ENCODE results near the gene CBX3. TPM values are rescaled to one million over a fixed set of nuclear protein-coding genes. Genes with fewer than 3 reads are reported as not detected.

Gene CBX3
- total RNA-seq, 2 experiments from 2014 or later, result 313 to 320 TPM

GRCh38 chr7:26178272-26178960 lies 23.1 kb upstream of the CBX3 start:
- Mint-ChIP-seq H3K4me1 (ENCODE audit: low read depth) (peaks cover 27% of the 10 kb centered on the region), H3K27me3 (no peaks in the 10 kb centered on the region), H3K36me3 (ENCODE audit: low read depth) (peaks cover 35% of the 10 kb centered on the region), H3K9me3 (no peaks in the 10 kb centered on the region), H3K4me3 (no peak overlapping the region), H3K27ac (no peak overlapping the region)
- POLR2A ChIA-PET, result interaction anchor here (0.5 to 19.9 kb wide), 3 partner anchors 10 to 22 kb away, joined by 3 to 588 read pairs (median 25); partner anchors contain the start of genes CBX3 and HNRNPA2B1
- CTCF ChIA-PET, result interaction anchor here (5.1 kb wide), 1 partner anchor 88 kb away, joined by 35 read pairs; no protein-coding TSS in a partner anchor
- no peak for ATAC-seq
- DNase-seq, result no peak
- intact Hi-C loops (cut with micrococcal nuclease), result no loop called here
- TF ChIP-seq CTCF (IDR thresholded peaks at IDR 0.05), result no peak

DNA sequence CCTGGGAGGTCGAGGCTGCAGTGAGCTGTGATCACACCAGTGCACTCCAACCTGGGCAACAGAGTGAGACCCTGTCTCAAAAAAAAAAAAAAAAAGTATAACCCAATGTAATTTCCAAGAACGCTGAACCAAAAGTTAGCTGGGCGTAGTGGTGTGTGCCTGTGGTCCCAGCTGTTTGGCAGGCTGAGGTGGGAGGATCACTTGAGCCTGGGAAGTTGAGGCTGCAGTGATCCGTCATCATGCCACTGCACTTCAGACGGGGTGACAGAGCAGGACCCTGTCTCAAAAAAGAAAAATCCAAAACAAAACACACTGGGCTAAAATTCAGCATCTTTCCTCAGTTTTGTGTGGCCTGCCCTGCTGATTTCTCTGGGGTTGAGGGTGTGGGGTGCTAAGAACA lies 22.1 kb upstream of the CBX3 start:
- intact Hi-C loops (cut with micrococcal nuclease), result no loop called here
- no peak for DNase-seq
- no peaks in the 10 kb centered on the region for H3K9me3 Mint-ChIP-seq
- H3K27me3 Mint-ChIP-seq, result no peaks in the 10 kb centered on the region
- H3K36me3 Mint-ChIP-seq (ENCODE audit: low read depth), result peaks cover 45% of the 10 kb centered on the region
- no peak overlapping the region for H3K4me3 Mint-ChIP-seq
- no peak overlapping the region for H3K27ac Mint-ChIP-seq
- ChIA-PET POLR2A (interaction anchor here (1.1 to 19.9 kb wide), 6 partner anchors 9 to 37 kb away, joined by 4 to 588 read pairs (median 8); partner anchors contain the start of genes CBX3 and HNRNPA2B1), CTCF (interaction anchor here (1.0 to 5.1 kb wide), 4 partner anchors 8 to 105 kb away, joined by 3 to 35 read pairs (median 4); no protein-coding TSS in a partner anchor)
- TF ChIP-seq CTCF (IDR thresholded peaks at IDR 0.05), result no peak
- ATAC-seq, result no peak
- peaks cover 28% of the 10 kb centered on the region for H3K4me1 Mint-ChIP-seq (ENCODE audit: low read depth)

- H3K9me3 Mint-ChIP-seq, result no peaks in the 10 kb centered on the region
- ChIA-PET CTCF (interaction anchor here (0.8 to 5.1 kb wide), 6 partner anchors 9 to 105 kb away, joined by 3 to 35 read pairs (median 4); no protein-coding TSS in a partner anchor), POLR2A (interaction anchor here (0.7 to 19.9 kb wide), 8 partner anchors 9 to 76 kb away, joined by 4 to 588 read pairs (median 8); partner anchors contain the start of genes CBX3 and HNRNPA2B1)
- DNase-seq (no peak), ATAC-seq (no peak)
- H3K4me1 Mint-ChIP-seq (ENCODE audit: low read depth), result peaks cover 34% of the 10 kb centered on the region
- intact Hi-C loops (cut with micrococcal nuclease), result loop anchor here (10.0 kb wide), 1 partner anchor 285 kb away; no protein-coding TSS in a partner anchor
- H3K4me3 Mint-ChIP-seq, result no peak overlapping the region
- no peak for TF ChIP-seq CTCF (IDR thresholded peaks at IDR 0.05)
- H3K36me3 Mint-ChIP-seq (ENCODE audit: low read depth), result peaks cover 51% of the 10 kb centered on the region
- H3K27ac Mint-ChIP-seq, result peak overlapping the region; percentile 72
- no peaks in the 10 kb centered on the region for H3K27me3 Mint-ChIP-seq
These were observed 21.6 kb upstream of the CBX3 start for GRCh38 chr7:26179826-26180497.

- Mint-ChIP-seq H3K36me3 (ENCODE audit: low read depth) (peaks cover 59% of the 10 kb centered on the region), H3K9me3 (no peaks in the 10 kb centered on the region), H3K27me3 (no peaks in the 10 kb centered on the region), H3K4me1 (ENCODE audit: low read depth) (peaks cover 42% of the 10 kb centered on the region), H3K4me3 (no peak overlapping the region), H3K27ac (peak overlapping the region; percentile 73)
- ATAC-seq (no peak), DNase-seq (no peak)
- intact Hi-C loops (cut with micrococcal nuclease), result loop anchor here (10.0 kb wide), 1 partner anchor 286 kb away; no protein-coding TSS in a partner anchor
- no peak for TF ChIP-seq CTCF (IDR thresholded peaks at IDR 0.05)
- ChIA-PET CTCF (interaction anchor here (0.6 to 5.1 kb wide), 6 partner anchors 10 to 90 kb away, joined by 3 to 35 read pairs (median 4); no protein-coding TSS in a partner anchor), POLR2A (interaction anchor here (0.6 to 19.9 kb wide), 11 partner anchors 8 to 93 kb away, joined by 3 to 588 read pairs (median 6); partner anchors contain the start of genes CBX3 and HNRNPA2B1)
These were observed 20.8 kb upstream of the CBX3 start for GRCh38 chr7:26180792-26181198.
